ENCODE data around the gene IL17C.
"Not testable (repeated sequence)": the region's sequence is repeated elsewhere in the genome, so short reads cannot be mapped to it uniquely, and the experiment has no call there.

The IL17C gene

GRCh38 chr16:88657371-88657770 lies 19.0 kb downstream of the IL17C start:
- DNase-seq (ENCODE audit: low spot score in 2 of 2), result no peak
- Histone ChIP-seq H3K27me3 (ENCODE audit: low read depth) (no peaks in the 10 kb centered on the region), H3K36me3 (replicated peaks) (peaks cover 26% of the 10 kb centered on the region), H3K9me3 (no peaks in the 10 kb centered on the region), H3K4me3 (no peak overlapping the region), H3K4me1 (peaks cover 7% of the 10 kb centered on the region)
- in situ Hi-C loops (cut with MboI; ENCODE audit: low sequenced_read_pairs), result no loop called here

- no peaks in the 10 kb centered on the region for H3K27me3 ChIP-seq (ENCODE audit: low read depth)
- in situ Hi-C loops (cut with MboI; ENCODE audit: low sequenced_read_pairs), result no loop called here
- peaks cover 7% of the 10 kb centered on the region for H3K4me1 ChIP-seq
- H3K9me3 ChIP-seq, result no peaks in the 10 kb centered on the region
- no peak overlapping the region for H3K4me3 ChIP-seq
- DNase-seq (ENCODE audit: low spot score in 2 of 2), result no peak
- peaks cover 19% of the 10 kb centered on the region for H3K36me3 ChIP-seq (replicated peaks)
These were observed 20.3 kb downstream of the IL17C start for GRCh38 chr16:88658714-88659113.

- Histone ChIP-seq H3K9me3 (no peaks in the 10 kb centered on the region), H3K27me3 (ENCODE audit: low read depth) (no peaks in the 10 kb centered on the region), H3K4me1 (peaks cover 7% of the 10 kb centered on the region), H3K4me3 (no peak overlapping the region), H3K36me3 (replicated peaks) (peaks cover 19% of the 10 kb centered on the region)
- in situ Hi-C loops (cut with MboI; ENCODE audit: low sequenced_read_pairs), result no loop called here
- DNase-seq (ENCODE audit: low spot score in 2 of 2), result no peak
These were observed 20.8 kb downstream of the IL17C start for GRCh38 chr16:88659160-88659559.

- H3K4me3 ChIP-seq, result peak overlapping the region; percentile 7; the same call in 1 of the 2 replicates
- peaks cover 7% of the 10 kb centered on the region for H3K4me1 ChIP-seq
- DNase-seq (ENCODE audit: low spot score in 2 of 2), result no peak
- no peaks in the 10 kb centered on the region for H3K27me3 ChIP-seq (ENCODE audit: low read depth)
- peaks cover 5% of the 10 kb centered on the region; the same call in 1 of the 2 replicates for H3K36me3 ChIP-seq (replicated peaks)
- in situ Hi-C loops (cut with MboI; ENCODE audit: low sequenced_read_pairs), result no loop called here
- H3K9me3 ChIP-seq, result no peaks in the 10 kb centered on the region
These were observed 23.1 kb downstream of the IL17C start for GRCh38 chr16:88661468-88661867.

GRCh38 chr16:88662222-88662842 lies 24.0 kb downstream of the IL17C start:
- H3K36me3 ChIP-seq (replicated peaks), result peaks cover 5% of the 10 kb centered on the region; the same call in 1 of the 2 replicates
- no peaks in the 10 kb centered on the region for H3K9me3 ChIP-seq
- H3K4me1 ChIP-seq, result peaks cover 7% of the 10 kb centered on the region
- no peaks in the 10 kb centered on the region for H3K27me3 ChIP-seq (ENCODE audit: low read depth)
- H3K4me3 ChIP-seq, result peak overlapping the region; percentile 81
- in situ Hi-C loops (cut with MboI; ENCODE audit: low sequenced_read_pairs), result no loop called here
- no peak for DNase-seq (ENCODE audit: low spot score in 2 of 2)

- in situ Hi-C loops (cut with MboI; ENCODE audit: low sequenced_read_pairs), result no loop called here
- H3K4me1 ChIP-seq, result peaks cover 7% of the 10 kb centered on the region
- no peaks in the 10 kb centered on the region for H3K27me3 ChIP-seq (ENCODE audit: low read depth)
- peak; percentile 94 to 97 for DNase-seq (ENCODE audit: low spot score in 2 of 2)
- peaks cover 3% of the 10 kb centered on the region; the same call in 1 of the 2 replicates for H3K36me3 ChIP-seq (replicated peaks)
- peak within 1 kb of the TSS; percentile 81 for H3K4me3 ChIP-seq
- H3K9me3 ChIP-seq, result no peaks in the 10 kb centered on the region
These were observed 24.7 kb downstream of the IL17C start, which contains the start of gene MVD for GRCh38 chr16:88662843-88663606. Gene MVD (minus strand): TSS chr16:88663091. CDS start chr16:88663080, 11 bp downstream.

- no peaks in the 10 kb centered on the region for H3K36me3 ChIP-seq (replicated peaks)
- no peaks in the 10 kb centered on the region for H3K27me3 ChIP-seq (ENCODE audit: low read depth)
- no peak for DNase-seq (ENCODE audit: low spot score in 2 of 2)
- in situ Hi-C loops (cut with MboI; ENCODE audit: low sequenced_read_pairs), result no loop called here
- no peak overlapping the region for H3K4me3 ChIP-seq
- H3K4me1 ChIP-seq, result peaks cover 7% of the 10 kb centered on the region
- no peaks in the 10 kb centered on the region for H3K9me3 ChIP-seq
These were observed 26.8 kb downstream of the IL17C start for GRCh38 chr16:88665148-88665547.

GRCh38 chr16:88665570-88665969 lies 27.2 kb downstream of the IL17C start:
- H3K9me3 ChIP-seq, result no peaks in the 10 kb centered on the region
- H3K36me3 ChIP-seq (replicated peaks), result no peaks in the 10 kb centered on the region
- H3K4me3 ChIP-seq, result no peak overlapping the region
- in situ Hi-C loops (cut with MboI; ENCODE audit: low sequenced_read_pairs), result no loop called here
- no peak for DNase-seq (ENCODE audit: low spot score in 2 of 2)
- H3K4me1 ChIP-seq, result peaks cover 7% of the 10 kb centered on the region
- H3K27me3 ChIP-seq (ENCODE audit: low read depth), result no peaks in the 10 kb centered on the region

- no peak overlapping the region for H3K4me3 ChIP-seq
- no peaks in the 10 kb centered on the region for H3K9me3 ChIP-seq
- H3K36me3 ChIP-seq (replicated peaks), result no peaks in the 10 kb centered on the region
- H3K27me3 ChIP-seq (ENCODE audit: low read depth), result no peaks in the 10 kb centered on the region
- H3K4me1 ChIP-seq, result no peaks in the 10 kb centered on the region
- no peak for DNase-seq (ENCODE audit: low spot score in 2 of 2)
- in situ Hi-C loops (cut with MboI; ENCODE audit: low sequenced_read_pairs), result no loop called here
These were observed 29.1 kb downstream of the IL17C start for GRCh38 chr16:88667461-88667860.

GRCh38 chr16:88669493-88669892 lies 31.1 kb downstream of the IL17C start:
- H3K4me1 ChIP-seq; H3K4me3 ChIP-seq; H3K27me3 ChIP-seq (ENCODE audit: low read depth); H3K36me3 ChIP-seq (replicated peaks); H3K9me3 ChIP-seq; DNase-seq (ENCODE audit: low spot score in 2 of 2); in situ Hi-C loops (cut with MboI; ENCODE audit: low sequenced_read_pairs): not testable (repeated sequence)

- Histone ChIP-seq H3K4me3 (no peak overlapping the region), H3K4me1 (no peaks in the 10 kb centered on the region), H3K9me3 (no peaks in the 10 kb centered on the region), H3K36me3 (replicated peaks) (no peaks in the 10 kb centered on the region), H3K27me3 (ENCODE audit: low read depth) (no peaks in the 10 kb centered on the region)
- no peak for DNase-seq (ENCODE audit: low spot score in 2 of 2)
- in situ Hi-C loops (cut with MboI; ENCODE audit: low sequenced_read_pairs), result no loop called here
These were observed 31.6 kb downstream of the IL17C start for GRCh38 chr16:88669980-88670379.

GRCh38 chr16:88671806-88672205 lies 33.4 kb downstream of the IL17C start:
- no peaks in the 10 kb centered on the region for H3K27me3 ChIP-seq (ENCODE audit: low read depth)
- in situ Hi-C loops (cut with MboI; ENCODE audit: low sequenced_read_pairs), result no loop called here
- no peaks in the 10 kb centered on the region for H3K9me3 ChIP-seq
- DNase-seq (ENCODE audit: low spot score in 2 of 2), result no peak
- H3K4me3 ChIP-seq, result no peak overlapping the region
- H3K4me1 ChIP-seq, result no peaks in the 10 kb centered on the region
- no peaks in the 10 kb centered on the region for H3K36me3 ChIP-seq (replicated peaks)

GRCh38 chr16:88672776-88673175 lies 34.4 kb downstream of the IL17C start:
- Histone ChIP-seq H3K27me3 (ENCODE audit: low read depth) (no peaks in the 10 kb centered on the region), H3K36me3 (replicated peaks) (no peaks in the 10 kb centered on the region), H3K4me1 (no peaks in the 10 kb centered on the region), H3K9me3 (no peaks in the 10 kb centered on the region), H3K4me3 (no peak overlapping the region)
- DNase-seq (ENCODE audit: low spot score in 2 of 2), result peak in 1 of 2 experiments; percentile 58
- in situ Hi-C loops (cut with MboI; ENCODE audit: low sequenced_read_pairs), result no loop called here

- no peaks in the 10 kb centered on the region for H3K9me3 ChIP-seq
- no peaks in the 10 kb centered on the region for H3K4me1 ChIP-seq
- no peak for DNase-seq (ENCODE audit: low spot score in 2 of 2)
- in situ Hi-C loops (cut with MboI; ENCODE audit: low sequenced_read_pairs), result no loop called here
- H3K27me3 ChIP-seq (ENCODE audit: low read depth), result no peaks in the 10 kb centered on the region
- H3K4me3 ChIP-seq, result no peak overlapping the region
- no peaks in the 10 kb centered on the region for H3K36me3 ChIP-seq (replicated peaks)
These were observed 35.5 kb downstream of the IL17C start for GRCh38 chr16:88673716-88674379.
